HUES6 (cell line): Measurements from ENCODE around the gene IL17RD.

Experiments used
- H3K27ac ChIP-seq: 2 replicates; pipeline ENCODE4 v1.7.0; 2013; ENCODE audit warnings: low read depth, mild to moderate bottlenecking, low read length, inconsistent platforms
- H3K27me3 ChIP-seq: 2 replicates; pipeline ENCODE4 v1.6.1; 2013; ENCODE audit warnings: low read length; ENCODE audit not compliant: control insufficient read depth, insufficient read depth
- H3K36me3 ChIP-seq: 2 replicates; pipeline ENCODE4 v1.6.1; 2013; ENCODE audit warnings: low read length; ENCODE audit not compliant: control insufficient read depth, insufficient read depth
- H3K4me1 ChIP-seq: 2 replicates; pipeline ENCODE4 v1.6.1; 2013; ENCODE audit warnings: low read length; ENCODE audit not compliant: control insufficient read depth, insufficient read depth
- H3K4me3 ChIP-seq: 2 replicates; pipeline ENCODE4 v1.5.1; 2013; ENCODE audit warnings: low read depth, low read length
- H3K9ac ChIP-seq: one replicate; pipeline ENCODE4 v1.6.1; 2013; ENCODE audit warnings: mild to moderate bottlenecking, low read length
- H3K9me3 ChIP-seq: 2 replicates; pipeline ENCODE4 v1.6.1; 2013; ENCODE audit warnings: low read depth, low read length; ENCODE audit not compliant: control insufficient read depth, insufficient read depth

Gene IL17RD

DNA sequence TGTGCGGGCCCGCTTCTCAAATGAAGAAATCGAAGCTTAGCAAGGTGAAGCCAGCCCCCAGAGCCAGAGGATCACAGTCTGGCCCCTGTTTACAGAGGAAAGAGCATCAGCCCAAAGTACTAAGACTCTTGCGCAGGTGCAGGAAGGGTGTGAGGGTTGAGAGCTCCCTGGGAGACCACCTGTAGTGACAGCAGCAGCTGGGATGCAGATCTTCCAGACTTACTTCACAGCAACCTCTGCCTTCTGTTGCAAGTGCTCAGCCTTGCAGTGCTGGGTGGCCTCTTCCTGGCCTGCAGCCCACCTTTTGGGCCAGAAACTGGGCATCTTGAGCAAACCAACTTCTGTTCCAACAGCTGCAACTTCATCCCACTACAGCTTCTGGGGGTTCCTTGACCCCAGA, 85.0 kb downstream of the IL17RD start:
- H3K36me3 ChIP-seq, result no peaks in the 10 kb centered on the region
- no peak overlapping the region for H3K4me3 ChIP-seq
- H3K27ac ChIP-seq, result no peak overlapping the region
- H3K9me3 ChIP-seq, result no peaks in the 10 kb centered on the region
- H3K9ac ChIP-seq, result no peak overlapping the region
- H3K4me1 ChIP-seq, result peaks cover 13% of the 10 kb centered on the region
- H3K27me3 ChIP-seq, result peaks cover 23% of the 10 kb centered on the region

DNA sequence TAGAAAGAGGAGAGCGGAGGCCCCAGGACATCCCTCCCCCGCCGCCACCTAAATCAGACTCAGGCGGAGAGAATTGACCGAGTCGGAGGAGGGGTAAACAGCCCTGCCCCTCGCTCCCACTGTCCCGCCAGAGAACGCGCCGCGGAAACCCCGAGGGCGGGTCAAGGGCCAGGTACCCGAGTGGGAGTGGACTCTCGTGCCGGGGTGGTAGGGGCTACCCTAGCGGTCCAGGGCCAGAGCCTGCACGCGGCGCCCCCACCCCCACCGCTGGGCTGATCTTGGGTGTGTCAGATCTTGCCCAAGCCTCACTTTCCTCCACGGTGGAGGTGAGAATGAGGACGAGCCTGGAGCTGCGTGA, 85.7 kb downstream of the IL17RD start:
- H3K9ac ChIP-seq, result peak overlapping the region; percentile 61
- H3K9me3 ChIP-seq, result no peaks in the 10 kb centered on the region
- H3K27ac ChIP-seq, result no peak overlapping the region
- peaks cover 13% of the 10 kb centered on the region for H3K4me1 ChIP-seq
- H3K36me3 ChIP-seq, result no peaks in the 10 kb centered on the region
- H3K27me3 ChIP-seq, result peaks cover 23% of the 10 kb centered on the region
- peak overlapping the region; percentile 93 for H3K4me3 ChIP-seq

DNA sequence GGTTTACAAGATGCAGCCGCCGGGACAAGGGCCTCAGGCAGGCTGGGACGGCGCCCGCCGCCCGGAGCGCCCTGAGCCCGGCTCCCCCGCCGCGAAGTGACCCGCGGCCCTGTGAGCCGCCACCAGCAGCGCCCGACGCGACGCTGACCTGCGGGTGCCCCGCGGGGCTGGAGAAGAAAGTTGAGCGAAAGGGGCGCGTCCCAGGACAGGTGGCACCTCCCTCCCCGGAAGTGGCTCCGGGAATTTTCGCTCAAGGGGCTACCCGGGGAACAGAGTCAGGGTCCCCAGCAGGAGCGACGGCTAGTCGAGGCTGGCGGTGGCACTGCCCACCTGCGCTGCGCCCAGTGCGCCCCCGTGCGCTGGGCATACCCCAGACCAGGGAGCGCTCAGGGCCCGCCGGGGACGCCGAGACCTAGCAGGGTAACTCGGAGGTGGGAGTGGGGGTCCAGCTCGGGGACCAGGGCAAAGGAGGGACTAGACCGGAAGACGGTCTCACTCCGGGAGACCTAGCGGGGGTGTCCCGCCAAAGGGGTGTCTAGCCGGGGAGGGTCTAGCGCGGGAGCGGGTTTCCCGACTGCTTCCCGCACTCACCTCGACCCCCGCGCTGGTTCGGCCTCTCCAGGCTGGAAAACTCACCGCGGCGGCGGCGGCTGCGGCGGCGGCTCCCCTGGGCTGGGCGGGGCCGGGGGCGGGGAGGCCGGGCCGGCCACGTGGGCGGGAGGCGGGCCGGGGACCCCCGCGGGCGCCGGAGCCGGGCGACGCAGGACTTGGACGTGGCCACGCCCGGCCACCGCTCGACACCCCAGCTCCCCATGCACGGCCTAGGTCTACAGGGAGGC, 86.3 kb downstream of the IL17RD start:
- peak overlapping the region; percentile 57; the same call in 1 of the 2 replicates for H3K27ac ChIP-seq
- H3K27me3 ChIP-seq, result peaks cover 23% of the 10 kb centered on the region
- no peaks in the 10 kb centered on the region for H3K9me3 ChIP-seq
- H3K4me1 ChIP-seq, result peaks cover 13% of the 10 kb centered on the region
- H3K4me3 ChIP-seq, result peak overlapping the region; percentile 93
- H3K9ac ChIP-seq, result peak overlapping the region; percentile 69
- H3K36me3 ChIP-seq, result no peaks in the 10 kb centered on the region

DNA sequence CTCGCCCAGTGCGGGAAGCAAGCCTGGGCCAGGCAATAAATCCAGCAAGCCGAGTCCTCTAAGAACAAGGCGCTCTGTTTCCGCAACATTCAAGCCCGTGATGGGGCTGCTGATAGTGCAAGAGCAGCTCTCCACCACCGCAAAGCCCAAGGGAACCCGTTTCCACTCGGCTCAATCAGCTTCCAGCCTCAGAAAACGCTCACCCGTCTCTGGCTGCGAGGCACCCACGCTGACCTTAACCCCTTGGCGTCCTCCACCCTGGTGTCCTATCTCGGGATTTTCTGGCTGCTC, 86.9 kb downstream of the IL17RD start:
- Histone ChIP-seq H3K27ac (no peak overlapping the region; the same call in 1 of the 2 replicates), H3K9me3 (no peaks in the 10 kb centered on the region), H3K9ac (peak overlapping the region; percentile 69), H3K27me3 (peaks cover 23% of the 10 kb centered on the region), H3K4me1 (peaks cover 13% of the 10 kb centered on the region), H3K36me3 (no peaks in the 10 kb centered on the region), H3K4me3 (peak overlapping the region; percentile 93)

DNA sequence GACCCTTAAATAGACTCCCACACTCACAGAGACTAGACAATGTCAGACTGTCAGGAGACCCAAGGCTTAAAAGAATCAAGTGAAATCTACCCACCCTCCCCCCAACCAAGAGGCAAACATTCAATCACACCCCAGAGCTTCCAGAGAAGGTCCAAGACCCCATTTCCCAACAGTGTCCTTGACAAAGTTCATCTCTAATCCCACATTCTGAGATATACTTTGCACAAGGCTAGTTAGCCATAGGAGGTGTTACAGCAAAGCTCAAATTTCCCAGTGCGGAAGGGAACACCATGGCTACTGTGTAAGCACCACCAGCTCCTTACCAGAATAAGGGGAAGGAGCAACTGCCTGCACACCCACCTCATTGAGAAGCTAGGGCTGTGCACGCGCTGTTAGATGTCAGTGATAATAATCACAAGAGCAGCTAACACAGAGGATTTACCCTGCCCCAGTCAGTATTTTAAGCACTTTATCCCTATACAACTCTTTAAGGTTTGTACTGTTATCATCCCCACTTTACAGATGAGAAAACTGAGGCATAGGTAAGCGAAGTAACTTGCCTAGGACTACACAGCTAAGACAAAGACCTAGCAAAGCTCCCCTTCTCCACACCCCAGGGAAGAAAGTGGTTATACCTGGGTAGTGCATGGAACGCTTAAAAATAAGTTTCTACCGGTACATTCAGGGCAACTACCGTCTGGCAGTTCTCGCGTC, 87.4 kb downstream of the IL17RD start:
- Histone ChIP-seq H3K4me3 (peak overlapping the region; percentile 93), H3K27me3 (peaks cover 23% of the 10 kb centered on the region), H3K9me3 (no peaks in the 10 kb centered on the region), H3K9ac (peak overlapping the region; percentile 69), H3K27ac (no peak overlapping the region), H3K4me1 (peaks cover 13% of the 10 kb centered on the region), H3K36me3 (no peaks in the 10 kb centered on the region)

DNA sequence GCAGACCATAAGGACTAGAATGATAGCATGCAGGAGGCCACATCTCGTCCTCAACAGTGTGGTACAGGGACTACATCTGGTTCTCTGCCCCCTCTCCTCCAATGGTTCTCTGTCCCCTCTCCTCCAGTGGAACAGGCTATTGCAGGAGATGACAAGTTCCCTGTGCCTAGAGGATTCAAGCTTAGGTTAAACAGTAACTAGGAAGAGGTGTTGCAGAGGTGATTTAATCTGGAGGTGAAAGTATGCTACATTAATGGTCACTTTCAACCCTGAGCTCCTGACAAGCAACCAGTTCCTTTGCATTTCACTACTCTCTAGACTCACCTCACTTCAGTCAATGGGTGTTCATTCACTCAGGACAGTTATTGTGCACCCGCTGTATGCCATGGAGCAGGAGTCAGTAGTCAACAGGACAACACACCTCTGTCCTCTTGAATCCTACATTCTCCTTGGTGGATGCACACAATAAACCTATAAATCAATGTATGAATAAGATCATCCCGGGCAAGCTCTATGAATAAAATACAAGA, 88.7 kb downstream of the IL17RD start:
- no peak overlapping the region for H3K9ac ChIP-seq
- peaks cover 13% of the 10 kb centered on the region for H3K4me1 ChIP-seq
- peaks cover 23% of the 10 kb centered on the region for H3K27me3 ChIP-seq
- H3K27ac ChIP-seq, result no peak overlapping the region
- no peak overlapping the region for H3K4me3 ChIP-seq
- no peaks in the 10 kb centered on the region for H3K9me3 ChIP-seq
- H3K36me3 ChIP-seq, result no peaks in the 10 kb centered on the region

DNA sequence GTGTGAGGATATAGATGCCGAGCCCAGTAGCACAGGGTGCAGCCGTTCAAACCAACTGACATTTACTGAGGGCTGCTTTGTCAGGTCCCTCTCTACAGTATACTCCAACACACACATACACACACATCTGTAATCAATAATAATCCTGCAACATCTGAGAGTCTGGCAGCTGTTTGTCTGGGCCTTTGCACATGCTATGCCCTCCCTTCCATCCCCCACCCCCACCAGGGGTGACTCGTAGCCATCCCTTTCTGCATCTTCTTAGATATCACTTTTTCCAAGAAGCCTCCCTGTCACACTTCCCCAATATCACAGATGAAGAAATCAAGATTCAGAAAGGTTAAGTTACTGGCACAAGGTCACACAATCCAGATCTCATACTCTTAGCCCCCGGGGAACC, 91.0 kb downstream of the IL17RD start:
- no peaks in the 10 kb centered on the region for H3K36me3 ChIP-seq
- H3K27ac ChIP-seq, result no peak overlapping the region
- peaks cover 16% of the 10 kb centered on the region for H3K27me3 ChIP-seq
- 0 out of 2 replicates have a peak, but pooled peaks cover 3% of the 10 kb centered on the region for H3K4me1 ChIP-seq
- no peak overlapping the region for H3K4me3 ChIP-seq
- H3K9ac ChIP-seq, result no peak overlapping the region
- H3K9me3 ChIP-seq, result no peaks in the 10 kb centered on the region

DNA sequence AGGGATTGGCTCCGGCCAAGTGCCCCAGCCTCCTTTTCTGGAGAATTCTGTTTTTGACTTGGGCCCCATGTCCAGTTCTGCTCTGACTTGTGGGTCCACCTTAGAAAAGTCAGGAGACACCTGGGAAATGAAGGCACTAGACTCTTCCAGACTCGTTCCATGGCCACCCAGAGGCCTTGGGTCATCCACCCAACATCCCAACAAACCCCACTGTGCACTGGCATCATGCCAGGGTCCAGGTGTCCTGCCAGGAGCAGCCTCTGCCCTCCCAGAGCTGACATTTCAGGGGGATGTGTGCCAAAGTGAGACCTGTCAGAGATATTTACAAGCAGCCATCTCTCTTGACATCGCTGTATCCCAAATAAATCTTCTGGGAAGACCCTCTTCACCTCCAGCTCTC, 91.5 kb downstream of the IL17RD start:
- Histone ChIP-seq H3K9me3 (no peaks in the 10 kb centered on the region), H3K36me3 (no peaks in the 10 kb centered on the region), H3K27me3 (peaks cover 16% of the 10 kb centered on the region), H3K9ac (no peak overlapping the region), H3K27ac (no peak overlapping the region), H3K4me1 (peaks cover 5% of the 10 kb centered on the region), H3K4me3 (no peak overlapping the region)

DNA sequence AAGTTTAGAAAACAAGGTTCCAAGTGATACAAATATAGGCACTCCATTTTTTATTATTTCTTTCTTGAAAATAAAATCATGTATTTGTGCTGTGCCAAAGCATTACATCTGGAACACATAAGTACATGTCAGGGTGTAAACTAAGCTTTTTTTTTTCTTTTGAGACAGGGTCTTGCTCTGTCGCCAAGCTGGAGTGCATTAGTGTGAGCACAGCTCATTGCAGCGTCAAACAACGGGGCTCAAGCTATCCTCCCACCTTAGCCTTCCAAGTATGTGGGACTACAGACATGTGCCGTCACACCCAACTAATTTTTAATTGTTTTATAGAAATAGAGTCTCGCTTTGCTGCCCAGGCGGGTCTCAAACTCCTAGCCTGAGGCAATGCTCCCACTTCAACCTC, 95.7 kb downstream of the IL17RD start:
- no peaks in the 10 kb centered on the region for H3K27me3 ChIP-seq
- H3K4me1 ChIP-seq, result peaks cover 18% of the 10 kb centered on the region
- no peak overlapping the region for H3K4me3 ChIP-seq
- H3K36me3 ChIP-seq, result no peaks in the 10 kb centered on the region
- H3K27ac ChIP-seq, result no peak overlapping the region
- no peaks in the 10 kb centered on the region for H3K9me3 ChIP-seq
- no peak overlapping the region for H3K9ac ChIP-seq

DNA sequence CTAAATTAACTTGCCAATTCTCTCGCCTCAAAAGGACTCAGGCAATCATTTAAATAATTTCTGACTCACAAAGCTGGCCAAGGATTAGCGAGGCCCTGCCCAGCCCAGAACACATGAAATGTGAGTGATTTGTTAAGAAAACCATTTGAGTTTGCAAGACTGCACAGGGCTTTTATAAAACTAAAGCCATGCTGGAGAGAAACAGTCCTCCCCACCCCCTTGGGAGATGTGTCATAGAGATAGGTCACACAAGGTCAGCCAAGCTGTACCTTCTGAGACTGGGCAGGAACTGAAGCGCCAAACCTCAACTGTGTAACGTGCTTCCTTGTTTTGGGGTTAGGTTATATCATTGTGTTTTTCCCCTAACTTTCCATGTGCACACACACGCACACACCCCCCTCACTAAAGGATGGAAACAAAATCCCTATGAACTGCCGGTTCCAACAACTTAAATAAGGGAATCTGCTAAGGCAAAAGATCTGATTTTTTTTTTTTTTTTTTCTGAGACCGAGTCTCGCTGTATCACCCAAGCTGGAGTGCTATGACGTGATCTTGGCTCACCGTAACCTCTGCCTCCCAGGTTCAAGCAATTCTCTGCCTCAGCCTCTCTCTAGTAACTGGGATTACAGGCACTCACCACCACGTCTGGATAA, 96.6 kb downstream of the IL17RD start:
- H3K27me3 ChIP-seq, result no peaks in the 10 kb centered on the region
- H3K4me1 ChIP-seq, result peaks cover 21% of the 10 kb centered on the region
- H3K27ac ChIP-seq, result no peak overlapping the region
- no peaks in the 10 kb centered on the region for H3K9me3 ChIP-seq
- no peak overlapping the region for H3K4me3 ChIP-seq
- H3K9ac ChIP-seq, result no peak overlapping the region
- no peaks in the 10 kb centered on the region for H3K36me3 ChIP-seq

DNA sequence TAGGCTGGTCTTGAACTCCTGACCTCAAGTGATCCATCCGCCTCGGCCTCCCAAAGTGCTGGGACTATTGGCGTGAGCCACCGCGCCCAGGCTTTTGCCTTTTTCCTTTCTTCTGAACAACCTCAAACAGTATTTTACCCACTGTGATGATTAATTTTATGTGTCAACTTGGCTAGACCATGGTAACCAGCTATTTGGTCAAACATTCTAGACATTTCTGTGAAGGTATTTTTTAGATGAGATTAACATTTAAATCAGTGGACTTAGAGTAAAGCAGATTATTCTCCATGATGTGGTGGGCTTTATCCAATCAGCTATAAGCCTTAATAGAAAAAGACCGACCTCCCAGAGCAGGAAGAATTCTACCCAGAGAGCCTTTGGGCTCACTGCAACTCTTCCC, 98.7 kb downstream of the IL17RD start:
- Histone ChIP-seq H3K9ac (no peak overlapping the region), H3K27ac (no peak overlapping the region), H3K4me1 (peaks cover 38% of the 10 kb centered on the region), H3K36me3 (no peaks in the 10 kb centered on the region), H3K9me3 (no peaks in the 10 kb centered on the region), H3K27me3 (no peaks in the 10 kb centered on the region), H3K4me3 (no peak overlapping the region)
